ENCODE results near the gene PACS2. TPM values are rescaled to one million over a fixed set of nuclear protein-coding genes. Genes with fewer than 3 reads are reported as not detected.
A peak's percentile ranks its signal among the peaks of the same experiment; 100 is the strongest.
"Not testable (repeated sequence)": the region's sequence is repeated elsewhere in the genome, so short reads cannot be mapped to it uniquely, and the experiment has no call there.

PACS2 gene
- polyA plus RNA-seq, 3 donors from 2014 or later = 2.0 to 3.3 (median 2.7) TPM

DNA sequence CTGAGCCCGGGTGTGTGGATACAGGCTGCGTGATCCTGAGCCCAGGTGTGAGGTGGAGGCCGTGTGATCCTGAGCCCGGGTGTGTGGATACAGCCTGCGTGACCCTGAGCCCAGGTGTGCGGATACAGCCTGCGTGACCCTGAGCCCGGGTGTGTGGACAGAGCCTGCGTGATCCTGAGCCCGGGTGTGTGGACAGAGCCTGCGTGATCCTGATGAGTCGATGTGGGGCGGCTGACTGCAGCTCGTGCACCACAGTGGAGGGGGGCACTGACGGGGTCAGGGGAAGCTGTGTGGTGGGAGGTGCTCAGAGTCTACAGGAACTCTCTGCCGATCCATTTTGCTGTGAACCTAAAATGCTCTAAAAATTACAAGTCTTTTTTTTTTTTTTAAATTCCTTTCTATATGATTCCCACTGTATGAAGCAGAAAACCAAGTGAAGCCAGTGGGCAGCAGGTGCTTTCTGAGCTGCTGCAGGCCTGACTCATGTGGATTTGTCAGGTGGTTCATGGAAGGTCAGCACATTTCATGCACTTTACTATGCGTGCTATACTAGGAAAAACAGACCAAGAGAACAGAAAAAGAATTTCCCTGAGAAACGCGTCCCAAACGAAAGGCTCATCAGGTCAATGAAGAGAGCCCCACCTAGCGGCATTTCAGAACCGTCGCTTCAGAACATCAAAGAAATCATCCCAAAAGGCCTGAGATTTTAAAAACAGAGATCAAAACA, 33.0 kb upstream of the PACS2 start:
- H3K36me3 Mint-ChIP-seq = peaks cover 0 to 9% (median 4%) of the 10 kb centered on the region in 3 donors
- H3K27me3 Mint-ChIP-seq (ENCODE audit: low read depth in 3 of 3) = peaks cover 2 to 10% (median 2%) of the 10 kb centered on the region in 3 donors
- peaks cover 33 to 37% of the 10 kb centered on the region in 2 donors for H3K4me1 Mint-ChIP-seq
- H3K27ac Mint-ChIP-seq = peak overlapping the region in 4 of 6 donors; percentile 9 to 81 (median 32)
- no peaks in the 10 kb centered on the region for H3K9me3 Mint-ChIP-seq
- DNase-seq = peak in 1 of 3 donors; percentile 33
- peak overlapping the region in 1 of 5 donors; percentile 18 for H3K4me3 Mint-ChIP-seq

- H3K9me3 Mint-ChIP-seq = no peaks in the 10 kb centered on the region
Measured at GRCh38 chr14:105282098-105282725, 32.3 kb upstream of the PACS2 start.

GRCh38 chr14:105283028-105283427, 31.5 kb upstream of the PACS2 start:
- peaks cover 37 to 38% of the 10 kb centered on the region in 2 donors for H3K4me1 Mint-ChIP-seq
- H3K9me3 Mint-ChIP-seq = no peaks in the 10 kb centered on the region
- H3K36me3 Mint-ChIP-seq = peaks cover 0 to 9% (median 4%) of the 10 kb centered on the region in 3 donors
- peak overlapping the region in 1 of 5 donors; percentile 21 for H3K4me3 Mint-ChIP-seq
- H3K27ac Mint-ChIP-seq = peak overlapping the region in 4 of 6 donors; percentile 9 to 64 (median 28)
- peaks cover 2 to 13% (median 2%) of the 10 kb centered on the region in 3 donors for H3K27me3 Mint-ChIP-seq (ENCODE audit: low read depth in 3 of 3)
- no peak for DNase-seq

More at GRCh38 chr14:105282098-105282725, 32.3 kb upstream of the PACS2 start:
- no peak for DNase-seq
- H3K4me1 Mint-ChIP-seq = peaks cover 34 to 37% of the 10 kb centered on the region in 2 donors
- H3K27me3 Mint-ChIP-seq (ENCODE audit: low read depth in 3 of 3) = peaks cover 2 to 10% (median 2%) of the 10 kb centered on the region in 3 donors
- peak overlapping the region in 4 of 6 donors; percentile 9 to 81 (median 23) for H3K27ac Mint-ChIP-seq
- peaks cover 0 to 9% (median 4%) of the 10 kb centered on the region in 3 donors for H3K36me3 Mint-ChIP-seq
- H3K4me3 Mint-ChIP-seq = peak overlapping the region in 1 of 5 donors; percentile 43

DNA sequence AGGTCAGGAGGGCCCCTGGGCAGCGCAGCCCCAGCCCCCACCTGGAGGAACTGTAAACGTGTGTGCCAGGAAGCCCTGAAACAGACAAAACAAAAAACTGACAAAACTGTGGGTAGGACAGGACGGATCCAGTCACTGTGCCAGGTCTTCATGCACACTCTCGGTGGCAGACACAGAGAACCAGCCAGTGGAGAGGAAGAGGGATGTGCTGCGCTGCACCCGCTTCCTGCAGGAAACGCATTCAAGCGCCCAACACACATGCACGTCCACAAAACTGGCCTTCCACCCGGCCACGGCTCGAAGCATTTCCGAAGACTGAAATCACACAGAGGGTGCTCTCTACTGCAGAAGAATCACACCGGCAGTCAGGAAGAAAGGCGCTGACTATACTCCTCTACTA, 30.6 kb upstream of the PACS2 start:
- no peak for DNase-seq
- no peaks in the 10 kb centered on the region for H3K9me3 Mint-ChIP-seq
- peaks cover 0 to 9% (median 4%) of the 10 kb centered on the region in 3 donors for H3K36me3 Mint-ChIP-seq
- peak overlapping the region in 3 of 5 donors; percentile 25 to 58 (median 29) for H3K4me3 Mint-ChIP-seq
- peaks cover 2 to 9% (median 2%) of the 10 kb centered on the region in 3 donors for H3K27me3 Mint-ChIP-seq (ENCODE audit: low read depth in 3 of 3)
- peak overlapping the region; percentile 9 to 88 (median 66) for H3K27ac Mint-ChIP-seq
- H3K4me1 Mint-ChIP-seq = peaks cover 37 to 38% of the 10 kb centered on the region in 2 donors

DNA sequence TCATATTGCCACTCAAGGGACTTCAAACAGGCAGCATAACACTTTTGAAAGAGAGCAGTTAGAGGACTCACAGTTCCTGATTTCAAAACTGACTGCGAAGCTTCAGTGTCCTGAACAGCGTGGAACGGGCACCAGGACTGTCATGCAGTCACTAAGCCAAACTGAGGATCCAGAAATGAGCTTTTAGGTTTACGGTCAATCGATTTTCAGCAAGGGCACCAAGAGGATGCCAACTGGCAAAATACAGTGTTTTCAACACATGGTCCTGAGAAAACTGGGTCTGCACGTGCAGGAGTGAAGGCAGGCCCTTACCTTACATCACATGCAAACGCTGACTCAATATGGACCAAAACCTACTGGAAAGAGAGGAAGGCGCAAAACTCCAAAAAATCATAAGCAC, 29.4 kb upstream of the PACS2 start:
- no peak overlapping the region for H3K4me3 Mint-ChIP-seq
- no peaks in the 10 kb centered on the region for H3K9me3 Mint-ChIP-seq
- peaks cover 0 to 9% (median 4%) of the 10 kb centered on the region in 3 donors for H3K36me3 Mint-ChIP-seq
- peaks cover 2 to 11% (median 4%) of the 10 kb centered on the region in 3 donors for H3K27me3 Mint-ChIP-seq (ENCODE audit: low read depth in 3 of 3)
- peak overlapping the region in 3 of 6 donors; percentile 9 to 68 (median 23) for H3K27ac Mint-ChIP-seq
- H3K4me1 Mint-ChIP-seq = peaks cover 37 to 49% of the 10 kb centered on the region in 2 donors
- no peak for DNase-seq

GRCh38 chr14:105286759-105287144, 27.8 kb upstream of the PACS2 start:
- H3K4me1 Mint-ChIP-seq = peaks cover 47 to 58% of the 10 kb centered on the region in 2 donors
- no peaks in the 10 kb centered on the region for H3K9me3 Mint-ChIP-seq
- peaks cover 4 to 21% (median 7%) of the 10 kb centered on the region in 3 donors for H3K27me3 Mint-ChIP-seq (ENCODE audit: low read depth in 3 of 3)
- H3K27ac Mint-ChIP-seq = no peak overlapping the region
- H3K36me3 Mint-ChIP-seq = peaks cover 0 to 9% (median 4%) of the 10 kb centered on the region in 3 donors
- no peak overlapping the region for H3K4me3 Mint-ChIP-seq
- no peak for DNase-seq

GRCh38 chr14:105287249-105288102, 27.1 kb upstream of the PACS2 start:
- no peak overlapping the region for H3K4me3 Mint-ChIP-seq

DNA sequence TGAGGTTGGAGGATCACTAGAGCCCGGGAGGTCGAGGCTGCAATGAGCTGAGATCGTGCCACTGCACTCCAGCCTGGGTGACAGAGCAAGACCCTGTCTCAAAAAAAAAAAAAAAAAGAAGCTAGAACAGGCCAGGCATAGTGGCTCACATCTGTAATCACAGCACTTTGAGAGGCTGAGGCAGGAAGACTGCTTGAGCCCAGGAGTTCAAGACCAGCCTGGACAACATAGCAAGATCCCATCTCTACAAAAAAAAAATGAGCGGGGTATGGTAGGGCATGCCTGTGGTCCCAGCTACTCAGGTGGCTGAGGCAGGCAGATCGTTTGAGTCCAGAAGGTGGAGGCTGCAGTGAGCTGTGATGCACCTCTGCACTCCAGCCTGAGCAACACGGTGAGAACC, 25.6 kb upstream of the PACS2 start:
- H3K9me3 Mint-ChIP-seq, DNase-seq, H3K36me3 Mint-ChIP-seq: not testable (repeated sequence)
- Mint-ChIP-seq H3K27me3 (ENCODE audit: low read depth in 3 of 3) (peaks cover 7 to 27% (median 7%) of the 10 kb centered on the region in 3 donors), H3K4me1 (peaks cover 51 to 62% of the 10 kb centered on the region in 2 donors), H3K27ac (peak overlapping the region; percentile 68 to 87 (median 80)), H3K4me3 (peak overlapping the region in 2 of 5 donors; percentile 15 to 18)

More at GRCh38 chr14:105287249-105288102, 27.1 kb upstream of the PACS2 start:
- Mint-ChIP-seq H3K4me1 (peaks cover 44 to 55% of the 10 kb centered on the region in 2 donors), H3K27me3 (ENCODE audit: low read depth in 3 of 3) (peaks cover 7 to 23% (median 7%) of the 10 kb centered on the region in 3 donors), H3K36me3 (peaks cover 0 to 9% (median 4%) of the 10 kb centered on the region in 3 donors), H3K9me3 (no peaks in the 10 kb centered on the region), H3K27ac (peak overlapping the region in 3 of 6 donors; percentile 30 to 77 (median 75))
- no peak for DNase-seq

DNA sequence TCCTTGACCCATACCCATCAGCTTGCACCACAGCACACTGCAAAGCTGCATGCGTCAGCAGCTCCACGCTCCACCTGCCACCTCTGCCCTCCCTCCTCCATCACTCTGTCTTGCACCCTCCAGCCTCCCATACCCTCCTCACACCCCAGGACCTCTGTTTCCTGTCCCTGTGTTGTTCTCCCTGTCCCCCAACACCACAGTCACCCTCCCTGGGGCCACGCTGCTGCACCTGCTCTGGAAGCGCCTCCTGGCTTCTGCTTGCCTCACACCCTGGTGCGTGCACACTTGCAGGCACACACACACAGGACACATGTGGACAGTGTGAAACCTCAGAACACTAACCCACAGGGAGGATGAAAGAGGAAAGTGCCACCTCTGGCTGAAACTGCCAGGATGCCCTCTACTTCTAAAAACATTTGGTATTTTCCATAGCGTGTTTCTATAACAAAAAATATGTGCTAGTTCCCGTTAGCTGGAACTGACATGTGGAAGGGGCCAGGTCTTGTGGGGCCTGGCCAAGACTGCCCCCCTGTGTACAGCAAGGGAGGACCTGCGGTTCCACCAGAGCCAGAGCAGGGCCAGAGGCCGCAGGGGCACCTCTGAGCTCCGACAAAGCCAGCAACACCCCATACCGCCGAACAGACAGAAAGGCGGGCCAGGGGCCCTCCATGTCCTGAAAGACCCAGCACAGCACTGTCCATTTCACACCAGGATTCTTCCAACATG, 23.8 kb upstream of the PACS2 start:
- Mint-ChIP-seq H3K27me3 (ENCODE audit: low read depth in 3 of 3) (peaks cover 9 to 31% (median 10%) of the 10 kb centered on the region in 3 donors), H3K36me3 (peaks cover 0 to 4% (median 0%) of the 10 kb centered on the region in 3 donors), H3K9me3 (no peaks in the 10 kb centered on the region), H3K4me3 (peak overlapping the region; percentile 55 to 77 (median 61)), H3K27ac (peak overlapping the region; percentile 81 to 96 (median 92)), H3K4me1 (peaks cover 51 to 56% of the 10 kb centered on the region in 2 donors)
- DNase-seq = peak; percentile 89 to 93 (median 90)

DNA sequence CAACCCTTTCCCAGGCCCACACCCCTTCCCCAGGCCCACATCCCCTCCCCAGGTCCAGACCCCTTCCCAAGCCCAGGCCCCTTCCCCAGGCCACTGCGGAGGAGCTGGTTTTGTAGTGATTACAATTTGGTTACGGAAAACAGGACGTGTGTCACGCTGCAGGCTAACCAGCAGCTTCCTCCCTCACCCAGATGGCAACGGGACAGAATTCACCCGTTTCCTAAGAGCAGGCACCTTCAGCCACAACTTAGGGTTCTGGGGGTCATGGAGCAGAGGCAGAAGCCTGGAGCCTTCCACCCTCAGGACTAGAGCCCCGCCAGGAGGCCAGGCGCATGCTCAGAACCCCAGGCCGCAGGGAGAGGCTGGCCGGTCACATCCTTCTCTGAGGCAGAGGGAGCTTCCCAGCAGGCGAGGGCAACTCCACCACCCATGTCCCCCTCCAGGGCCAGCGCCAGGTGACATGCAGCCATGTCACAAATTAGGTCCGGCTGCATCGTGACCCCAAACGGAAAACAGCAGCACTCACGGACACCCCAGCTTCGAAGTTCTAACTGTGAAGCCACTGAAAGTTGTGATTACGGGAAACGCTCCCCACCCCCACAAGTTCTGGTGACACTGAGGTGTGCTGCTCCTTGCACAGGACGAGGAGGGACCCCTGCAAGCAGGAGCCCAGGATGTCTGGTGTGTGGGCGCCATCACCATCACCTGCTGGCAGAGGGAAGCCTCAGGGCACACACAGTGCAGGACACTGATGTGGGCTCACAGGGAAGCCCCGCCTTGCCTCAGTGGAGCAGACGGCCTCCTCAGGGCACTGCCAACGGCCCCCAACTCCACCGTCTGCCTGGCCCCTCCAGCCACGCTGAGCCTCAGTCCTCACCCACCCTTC, 21.5 kb upstream of the PACS2 start:
- Mint-ChIP-seq H3K9me3 (no peaks in the 10 kb centered on the region), H3K27ac (peak overlapping the region; percentile 23 to 98 (median 90)), H3K4me3 (peak overlapping the region; percentile 24 to 72 (median 59)), H3K36me3 (peaks cover 0 to 4% (median 0%) of the 10 kb centered on the region in 3 donors), H3K4me1 (peaks cover 51 to 54% of the 10 kb centered on the region in 2 donors), H3K27me3 (ENCODE audit: low read depth in 3 of 3) (peaks cover 9 to 30% (median 10%) of the 10 kb centered on the region in 3 donors)
- DNase-seq = peak in 1 of 3 donors; percentile 29

GRCh38 chr14:105294142-105294597, 20.4 kb upstream of the PACS2 start:
- Mint-ChIP-seq H3K4me3 (peak overlapping the region; percentile 24 to 63 (median 56)), H3K4me1 (peaks cover 54% of the 10 kb centered on the region in 2 donors), H3K9me3 (no peaks in the 10 kb centered on the region), H3K27me3 (ENCODE audit: low read depth in 3 of 3) (peaks cover 9 to 33% (median 10%) of the 10 kb centered on the region in 3 donors), H3K36me3 (peaks cover 0 to 4% (median 0%) of the 10 kb centered on the region in 3 donors), H3K27ac (peak overlapping the region; percentile 90 to 98 (median 96))
- DNase-seq = peak; percentile 74 to 77 (median 76)
